PC-3 (cell line): Measurements from ENCODE around the gene NGRN.

ENCODE experiments used
- EZH2 ChIP-seq: fragments of 300-600 bp; sonication (generic); IDR thresholded peaks from one replicate; pipeline ENCODE4 v1.6.1; 2017; ENCODE audit warnings: antibody characterized with exemption, mild to moderate bottlenecking, low read length; ENCODE audit not compliant: unreplicated experiment
- EZH2phosphoT487 ChIP-seq: fragments of 300-600 bp; sonication (generic); IDR thresholded peaks from 2 replicates; pipeline ENCODE4 v1.6.1; 2018; ENCODE audit warnings: mild to moderate bottlenecking, antibody characterized with exemption, low read length, borderline replicate concordance
- TF ChIP-seq, protein P1 (sequence below): fragments of 300-600 bp; sonication (generic); conservative IDR thresholded peaks from 2 replicates; pipeline ENCODE4 v1.5.1; 2017; ENCODE audit warnings: antibody characterized with exemption, low read depth, mild to moderate bottlenecking, low read length

DNA sequence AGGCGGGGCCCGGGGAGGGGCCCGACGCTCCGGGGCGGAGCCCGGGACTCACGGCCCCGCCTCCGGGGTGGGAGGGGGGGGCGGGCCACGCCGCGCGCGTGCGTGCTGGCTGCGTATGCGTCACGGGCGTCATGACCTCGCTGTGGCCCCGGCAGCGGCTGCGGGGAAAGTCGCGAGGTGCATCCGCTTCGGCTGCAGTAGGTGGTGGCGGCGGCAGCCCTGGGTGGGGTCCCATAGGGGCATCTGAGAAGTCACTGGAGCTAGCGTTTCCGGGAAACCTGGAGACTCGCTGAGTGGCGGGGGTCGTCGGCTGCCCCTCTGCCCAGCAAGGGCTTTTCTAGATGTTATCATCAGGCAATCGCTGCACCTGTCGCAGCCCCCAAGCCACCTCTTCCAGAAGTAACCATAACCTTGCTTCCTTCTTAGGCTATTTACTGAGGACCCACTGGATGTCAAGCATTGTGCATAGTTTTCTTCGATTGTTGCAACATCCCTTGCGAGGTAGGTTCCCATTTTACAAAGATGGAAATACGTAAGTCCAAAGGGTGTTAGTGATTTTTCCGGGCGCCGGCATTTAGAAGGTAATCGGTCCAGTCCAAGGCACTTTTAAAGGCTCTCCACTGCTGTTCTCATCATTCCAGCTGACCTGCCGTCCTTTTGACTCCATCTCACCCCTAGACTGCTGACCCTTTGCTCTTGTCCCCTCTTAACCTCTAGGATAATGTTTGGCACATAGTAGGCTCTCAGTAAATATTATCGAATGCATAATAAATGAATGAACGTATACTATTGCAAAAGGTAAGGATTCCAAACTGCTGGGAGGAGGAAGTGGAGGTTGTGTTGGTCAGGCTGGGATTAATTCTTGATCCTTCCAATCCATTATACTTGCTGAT lies 31.1 kb upstream of the NGRN start, which contains the start of gene GDPGP1:
- TF ChIP-seq, protein P1, sequence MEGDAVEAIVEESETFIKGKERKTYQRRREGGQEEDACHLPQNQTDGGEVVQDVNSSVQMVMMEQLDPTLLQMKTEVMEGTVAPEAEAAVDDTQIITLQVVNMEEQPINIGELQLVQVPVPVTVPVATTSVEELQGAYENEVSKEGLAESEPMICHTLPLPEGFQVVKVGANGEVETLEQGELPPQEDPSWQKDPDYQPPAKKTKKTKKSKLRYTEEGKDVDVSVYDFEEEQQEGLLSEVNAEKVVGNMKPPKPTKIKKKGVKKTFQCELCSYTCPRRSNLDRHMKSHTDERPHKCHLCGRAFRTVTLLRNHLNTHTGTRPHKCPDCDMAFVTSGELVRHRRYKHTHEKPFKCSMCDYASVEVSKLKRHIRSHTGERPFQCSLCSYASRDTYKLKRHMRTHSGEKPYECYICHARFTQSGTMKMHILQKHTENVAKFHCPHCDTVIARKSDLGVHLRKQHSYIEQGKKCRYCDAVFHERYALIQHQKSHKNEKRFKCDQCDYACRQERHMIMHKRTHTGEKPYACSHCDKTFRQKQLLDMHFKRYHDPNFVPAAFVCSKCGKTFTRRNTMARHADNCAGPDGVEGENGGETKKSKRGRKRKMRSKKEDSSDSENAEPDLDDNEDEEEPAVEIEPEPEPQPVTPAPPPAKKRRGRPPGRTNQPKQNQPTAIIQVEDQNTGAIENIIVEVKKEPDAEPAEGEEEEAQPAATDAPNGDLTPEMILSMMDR, result no peak
- TF ChIP-seq EZH2 (no peak), EZH2phosphoT487 (no peak)
